GM11168 (cell line): Measurements from ENCODE around the gene SMU1.

Experiments used
- in situ Hi-C: fragments of 300-500 bp; cut with MboI; formaldehyde crosslinking; loops from one replicate; pipeline ENCODE4 v1.12.0; 2022; ENCODE audit warnings: low sequenced_read_pairs; ENCODE audit not compliant: unreplicated experiment

The SMU1 gene

DNA sequence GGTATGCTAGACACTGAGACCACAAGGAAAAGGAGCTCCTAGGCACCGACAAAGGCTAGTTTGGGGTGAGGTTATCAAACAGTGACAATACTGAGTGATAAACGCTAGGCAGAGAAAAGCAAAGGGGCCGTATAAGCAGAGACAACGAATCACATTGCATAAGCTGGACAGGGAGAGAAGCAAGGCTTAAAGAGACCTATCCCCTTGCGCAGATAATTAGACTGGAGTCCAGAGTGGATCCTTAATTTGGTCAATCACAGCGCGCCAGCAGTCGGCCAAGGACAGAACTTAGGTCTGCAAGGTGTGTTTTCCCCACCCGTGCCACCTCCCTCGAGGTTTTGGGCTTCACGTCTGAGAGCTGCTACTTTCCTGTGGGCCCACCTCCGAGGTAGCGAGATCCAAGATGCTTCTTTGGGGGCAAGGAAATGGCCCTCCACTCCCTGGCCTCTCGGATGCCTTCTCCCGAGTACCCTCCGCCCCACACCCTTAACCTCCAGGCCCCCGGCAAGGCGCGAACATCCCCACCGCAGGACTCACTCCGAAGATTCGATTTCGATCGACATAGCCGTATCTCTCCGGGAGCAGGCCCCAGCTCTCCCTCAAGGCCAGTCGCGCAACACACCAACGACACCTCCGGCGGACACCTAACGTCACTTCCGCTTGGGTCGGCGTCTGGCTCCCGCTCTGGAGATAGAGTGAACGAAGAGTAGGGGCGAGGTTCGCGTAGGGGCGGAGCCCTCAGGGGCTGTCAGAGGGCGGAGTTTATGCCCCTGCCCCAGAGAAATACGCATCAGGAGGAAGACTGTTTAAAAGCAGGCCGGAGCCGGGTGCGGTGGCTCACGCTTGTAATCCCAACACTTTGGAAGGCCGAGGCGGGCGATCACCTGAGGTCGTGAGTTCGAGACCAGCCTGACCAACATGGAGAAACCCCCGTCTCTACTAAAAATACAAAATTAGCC lies at the start of gene SMU1:
SMU1 (minus strand) TSS at position 629 of the 959 bp plus-strand sequence; CDS start at position 563, 66 bp downstream.
- in situ Hi-C loops, result loop anchor here (5.0 kb wide), 1 partner anchor 91 kb away; the partner anchor contains the start of gene B4GALT1

DNA sequence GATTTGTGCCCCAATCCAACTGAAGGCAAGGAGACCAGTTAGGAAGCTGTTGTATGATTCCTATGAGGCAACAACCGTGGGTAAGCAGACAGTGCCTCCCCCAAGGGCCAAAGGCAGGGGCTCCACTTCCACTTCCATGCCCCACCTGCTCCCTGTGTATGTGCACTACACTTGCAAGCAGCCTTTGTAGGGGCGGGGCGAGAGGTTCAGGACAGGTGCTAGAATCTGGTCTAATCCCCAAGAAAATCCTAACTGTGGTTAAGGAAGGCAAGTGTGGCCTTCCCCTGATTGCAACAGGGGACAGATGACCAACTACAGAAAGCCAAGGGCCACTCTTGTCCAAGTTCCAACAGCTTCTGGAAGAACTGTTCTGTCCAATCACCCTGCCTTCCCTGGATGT lies 49.0 kb upstream of the SMU1 start:
- in situ Hi-C loops, result no loop called here

DNA sequence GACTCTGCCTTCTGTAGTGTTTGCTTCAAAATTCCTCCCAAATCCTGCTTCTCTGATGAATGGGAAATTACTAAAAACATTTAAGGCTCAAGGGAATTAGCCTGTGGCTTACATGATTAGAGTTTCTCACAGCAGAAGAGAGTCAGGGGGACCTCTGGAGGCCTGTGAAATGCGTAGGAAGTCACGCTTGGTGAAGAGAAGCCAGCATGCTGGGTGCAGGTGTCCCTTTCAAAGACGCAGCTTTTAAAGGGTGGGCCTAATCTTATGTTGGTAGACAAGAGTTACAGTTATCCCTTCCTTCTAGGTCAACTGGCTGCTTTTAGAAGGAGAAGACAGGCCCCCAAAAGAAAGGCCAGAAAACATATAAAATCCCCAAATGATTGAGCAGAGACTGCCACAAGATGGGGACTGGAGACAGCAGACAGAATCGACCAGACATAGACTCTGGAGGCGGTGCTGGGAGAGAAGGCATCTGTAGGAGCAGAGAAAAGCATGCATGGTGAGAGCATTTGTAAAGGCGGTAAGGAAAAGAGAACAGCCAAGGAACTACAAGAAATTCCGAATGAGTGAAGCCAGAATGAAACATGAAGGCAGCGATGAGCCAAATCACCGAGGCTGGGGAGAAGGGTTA lies 48.4 kb upstream of the SMU1 start:
- in situ Hi-C loops, result no loop called here

- in situ Hi-C loops, result no loop called here
Measured at GRCh38 chr9:33124046-33124445, 47.6 kb upstream of the SMU1 start.

- in situ Hi-C loops, result no loop called here
Measured at GRCh38 chr9:33123407-33124031, 47.0 kb upstream of the SMU1 start.

- in situ Hi-C loops, result no loop called here
Measured at GRCh38 chr9:33120620-33121019, 44.1 kb upstream of the SMU1 start.

DNA sequence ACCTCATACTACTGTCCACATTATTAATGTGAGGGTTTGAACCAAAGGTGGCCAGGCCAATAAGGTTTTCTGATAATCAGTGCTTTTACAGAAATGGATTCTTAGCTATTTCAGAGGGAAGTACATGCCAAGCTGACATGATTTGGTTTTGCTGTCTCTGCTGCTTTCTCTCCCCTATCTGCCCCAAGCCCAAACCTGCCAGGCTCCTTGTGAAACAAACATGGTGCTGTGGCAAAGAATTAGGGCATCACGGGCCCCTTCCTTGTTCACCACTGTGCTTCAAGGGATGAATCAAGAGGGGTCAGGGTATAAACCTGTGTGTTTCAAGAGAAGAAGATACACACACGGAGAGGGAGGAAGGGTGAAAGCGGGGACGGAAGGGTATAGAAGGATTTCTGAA lies 41.3 kb upstream of the SMU1 start:
- in situ Hi-C loops, result no loop called here

DNA sequence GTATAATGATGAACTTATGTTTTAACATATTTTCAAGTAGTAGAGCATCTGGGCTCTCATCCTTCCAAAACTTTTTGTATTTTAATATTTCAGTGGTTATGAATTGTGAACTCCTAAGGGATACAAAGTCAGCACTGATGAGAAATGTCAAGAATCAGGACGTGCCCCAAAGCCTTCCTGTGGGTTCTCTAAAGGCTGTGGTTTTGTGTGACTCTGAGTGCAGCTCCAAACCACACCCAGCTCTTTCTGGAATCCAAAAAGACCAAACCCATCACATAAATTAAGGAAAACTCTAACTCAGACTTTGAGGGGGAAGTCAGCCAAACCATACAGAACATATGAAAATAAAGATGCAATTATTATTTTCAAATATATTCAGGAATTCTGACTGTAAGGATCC lies 40.8 kb upstream of the SMU1 start:
- in situ Hi-C loops, result no loop called here

- in situ Hi-C loops, result no loop called here
Measured at GRCh38 chr9:33116860-33117259, 40.4 kb upstream of the SMU1 start.

DNA sequence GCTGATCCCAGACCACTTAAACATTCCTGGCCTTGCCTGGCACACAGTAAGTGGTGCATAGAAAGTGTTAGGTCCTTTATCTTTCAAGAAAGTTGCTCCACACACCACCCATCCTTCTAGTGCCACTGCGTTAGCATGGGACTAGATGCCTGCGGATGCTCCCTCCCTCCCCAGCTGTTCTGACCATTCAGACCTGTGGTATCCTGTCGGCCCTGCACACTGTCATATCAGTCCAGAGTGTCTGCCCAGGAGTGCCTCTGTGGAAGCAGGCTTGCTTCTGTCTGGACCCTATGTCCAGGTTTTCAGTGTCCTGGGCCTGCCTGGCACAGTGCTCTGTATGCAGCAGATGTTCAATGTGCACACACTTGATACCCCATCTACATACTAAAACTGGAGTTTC lies 38.3 kb upstream of the SMU1 start:
- in situ Hi-C loops, result no loop called here

GRCh38 chr9:33113799-33114547 lies 37.5 kb upstream of the SMU1 start:
- in situ Hi-C loops, result no loop called here

DNA sequence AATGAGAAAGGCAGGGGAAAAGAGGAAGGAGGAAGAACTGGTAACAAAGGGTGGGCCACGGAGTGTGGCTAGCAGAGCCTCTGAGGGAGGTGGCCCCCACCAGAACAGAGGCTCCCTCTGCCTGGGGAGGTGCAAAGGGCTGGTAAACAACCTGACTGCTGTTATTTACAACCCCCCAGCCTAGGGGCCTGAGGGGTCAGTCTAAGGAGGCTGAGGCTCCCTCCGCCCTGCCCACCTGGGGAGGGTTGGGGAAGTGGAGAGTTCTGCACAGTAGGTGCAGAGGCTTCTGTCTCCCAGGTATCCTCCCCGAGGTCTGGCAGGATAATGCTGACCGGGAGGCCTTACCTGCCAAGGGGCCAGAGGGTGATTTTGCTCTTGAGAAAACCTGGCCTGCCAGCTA lies 35.6 kb upstream of the SMU1 start:
- in situ Hi-C loops, result no loop called here

- in situ Hi-C loops, result no loop called here
Measured at GRCh38 chr9:33111631-33112030, 35.2 kb upstream of the SMU1 start.

- in situ Hi-C loops, result no loop called here
Measured at GRCh38 chr9:33110686-33111085, 34.2 kb upstream of the SMU1 start.

- in situ Hi-C loops, result no loop called here
Measured at GRCh38 chr9:33109850-33110595, 33.5 kb upstream of the SMU1 start.

GRCh38 chr9:33109097-33109496 lies 32.6 kb upstream of the SMU1 start:
- in situ Hi-C loops, result no loop called here

DNA sequence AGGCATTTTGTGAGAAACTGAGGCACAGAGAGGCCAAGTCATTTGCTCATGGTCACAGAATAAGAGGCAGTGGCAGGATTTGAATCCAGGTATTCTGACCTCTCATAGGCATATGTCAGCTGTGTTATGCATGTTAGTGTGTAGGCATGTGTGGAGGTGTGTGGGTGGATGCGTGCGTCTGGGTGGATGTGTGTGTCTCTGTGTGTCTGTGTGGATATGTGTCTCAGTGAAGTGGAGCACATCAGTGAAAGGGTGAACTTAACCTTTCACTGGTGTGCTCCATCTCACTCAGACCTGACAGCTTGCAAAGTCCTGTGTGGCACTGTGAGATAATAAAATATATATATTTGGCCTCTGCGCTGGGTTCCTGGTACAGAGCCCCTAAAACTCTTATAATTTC lies 32.0 kb upstream of the SMU1 start:
- in situ Hi-C loops, result no loop called here

DNA sequence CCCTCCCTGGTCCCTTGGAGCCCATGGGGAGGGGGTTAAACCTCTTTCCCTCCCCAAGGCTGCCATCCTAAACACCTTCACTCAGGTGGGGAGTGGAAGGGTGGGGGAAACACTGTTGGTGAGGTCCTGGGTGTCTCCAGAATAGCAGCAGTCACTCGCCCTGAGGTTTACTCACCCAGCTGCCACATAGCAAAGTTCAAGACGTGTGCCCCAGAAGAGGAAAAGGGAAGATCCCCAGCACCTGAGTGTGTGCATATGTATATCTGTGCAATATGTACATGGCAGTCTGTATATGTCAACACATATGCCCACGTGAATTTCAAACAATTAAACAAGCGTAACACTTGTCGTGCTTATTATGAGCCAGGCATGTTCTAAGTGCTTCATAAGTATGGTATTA lies 31.3 kb upstream of the SMU1 start:
- in situ Hi-C loops, result no loop called here

DNA sequence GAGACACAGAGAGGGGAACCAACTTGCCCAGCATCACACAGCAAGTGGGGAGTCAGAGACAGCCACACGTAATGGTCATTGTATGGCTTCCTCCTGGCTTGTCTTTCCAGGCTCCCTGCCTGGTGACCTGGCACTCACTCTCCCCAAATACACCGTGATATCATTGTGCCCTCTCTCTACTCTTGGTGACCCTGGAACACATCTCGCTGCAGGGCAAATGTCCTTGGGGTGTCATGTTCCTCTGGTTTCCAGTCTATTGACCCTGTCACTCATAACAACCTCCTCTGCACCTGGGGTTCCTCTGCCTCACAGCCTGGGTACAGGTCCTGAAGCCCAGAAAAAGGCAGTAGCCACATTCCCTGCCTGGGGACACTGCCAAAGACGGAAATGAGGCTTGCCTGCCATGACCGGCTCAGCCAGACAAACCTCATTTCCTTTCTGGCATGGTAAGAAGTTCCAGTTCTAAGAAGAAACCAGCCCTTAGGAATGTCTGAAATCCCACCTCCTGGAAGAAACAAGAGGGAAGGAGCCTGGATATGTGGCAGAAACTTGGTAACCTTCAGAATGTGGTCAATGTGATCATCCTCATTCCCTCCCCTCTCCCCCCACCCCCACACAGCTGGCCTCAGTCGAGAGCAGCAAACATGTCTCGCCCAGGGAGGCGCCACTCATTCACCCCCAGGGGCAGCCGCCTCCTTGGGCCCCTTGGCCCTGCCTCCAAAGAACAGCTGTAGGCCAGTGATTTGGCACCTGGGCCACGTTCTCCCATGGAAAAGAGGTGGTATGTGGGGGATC lies 30.6 kb upstream of the SMU1 start:
- in situ Hi-C loops, result no loop called here
